Esophagus muscularis mucosa (tissue), 4 donors: Measurements from ENCODE around the gene JAGN1. TPM values are rescaled to one million over a fixed set of nuclear protein-coding genes. Genes with fewer than 3 reads are reported as not detected.
"Not testable (repeated sequence)": the region's sequence is repeated elsewhere in the genome, so short reads cannot be mapped to it uniquely, and the experiment has no call there.

ENCODE experiments used
- DNase-seq: peaks from one replicate; pipeline ENCODE4 v3.0.0-alpha.2; 2017; ENCODE audit errors: extremely low spot score
- H3K27ac ChIP-seq, 4 donors: fragments of 200-600 bp; sonication (generic); replicated peaks in 1 of 4; 1 replicate in 3 of 4; 2 replicates in 1 of 4; pipeline ENCODE4 v1.5.1; 2016 to 2019; ENCODE audit warnings: mild to moderate bottlenecking in 1 of 4
- H3K27me3 ChIP-seq, 4 donors: fragments of 200-600 bp; sonication (generic); one replicate each; pipeline versions ENCODE4 v1.5.1 to v1.6.0; 2016 to 2019
- H3K36me3 ChIP-seq, 4 donors: fragments of 200-600 bp; sonication (generic); one replicate each; pipeline ENCODE4 v1.5.1; 2016 to 2019
- H3K4me1 ChIP-seq, 4 donors: fragments of 200-600 bp; sonication (generic); one replicate each; pipeline ENCODE4 v1.5.1; 2016 to 2019
- H3K4me3 ChIP-seq, 4 donors: fragments of 200-600 bp; sonication (generic); 1 replicate in 2 of 4; 2 replicates in 2 of 4; pipeline ENCODE4 v1.5.1; 2016 to 2019; ENCODE audit warnings: mild to moderate bottlenecking in 4 of 4, moderate library complexity in 1 of 4
- H3K9me3 ChIP-seq, 4 donors: fragments of 200-600 bp; sonication (generic); 1 replicate in 3 of 4; 2 replicates in 1 of 4; pipeline ENCODE4 v1.5.1; 2016 to 2019
- EP300 ChIP-seq: sonication (generic); formaldehyde crosslinking; IDR thresholded peaks from one replicate; pipeline ENCODE4 v1.6.1; 2017; ENCODE audit warnings: antibody characterized with exemption
- POLR2A ChIP-seq: fragments of 450-650 bp; IDR thresholded peaks from one replicate; pipeline ENCODE4 v1.6.1; 2017; ENCODE audit warnings: antibody characterized with exemption, moderate library complexity, mild to moderate bottlenecking, low read depth
- POLR2AphosphoS5 ChIP-seq, 2 donors: sonication (generic); formaldehyde crosslinking; IDR thresholded peaks; one replicate each; pipeline ENCODE4 v1.6.1; 2017; ENCODE audit warnings: antibody characterized with exemption in 2 of 2
- WGBS: methylation state at CpG from one replicate; pipeline ENCODE4 v1.1.5; 2018; 5-methylcytosine and 5-hydroxymethylcytosine counted together
- intact Hi-C: fragments of 100-400 bp; cut with DNase I; formaldehyde crosslinking; loops from one replicate; pipeline ENCODE4 v1.15.1; 2023
- total RNA-seq, 4 donors: library from RNA; depleted of rRNA; stranded (reverse); fragments of >200 nt; gene quantifications; one replicate each; pipeline versions ENCODE4 v1.1.0 to v1.2.1, GENCODE V29; 2016
- TF ChIP-seq, protein P1 (sequence below), 3 experiments: fragments of 200-600 bp in 2 of 3; fragments of 450-650 bp in 1 of 3; sonication (generic) in 2 of 3; IDR thresholded peaks; one replicate each; pipeline ENCODE4 v1.5.1; 2017 to 2019; ENCODE audit warnings: antibody characterized with exemption in 3 of 3, mild to moderate bottlenecking in 2 of 3, moderate library complexity in 1 of 3

Gene JAGN1
- total RNA-seq, 4 donors from 2014 or later, result 17.9 to 39.8 (median 26.4) TPM

DNA sequence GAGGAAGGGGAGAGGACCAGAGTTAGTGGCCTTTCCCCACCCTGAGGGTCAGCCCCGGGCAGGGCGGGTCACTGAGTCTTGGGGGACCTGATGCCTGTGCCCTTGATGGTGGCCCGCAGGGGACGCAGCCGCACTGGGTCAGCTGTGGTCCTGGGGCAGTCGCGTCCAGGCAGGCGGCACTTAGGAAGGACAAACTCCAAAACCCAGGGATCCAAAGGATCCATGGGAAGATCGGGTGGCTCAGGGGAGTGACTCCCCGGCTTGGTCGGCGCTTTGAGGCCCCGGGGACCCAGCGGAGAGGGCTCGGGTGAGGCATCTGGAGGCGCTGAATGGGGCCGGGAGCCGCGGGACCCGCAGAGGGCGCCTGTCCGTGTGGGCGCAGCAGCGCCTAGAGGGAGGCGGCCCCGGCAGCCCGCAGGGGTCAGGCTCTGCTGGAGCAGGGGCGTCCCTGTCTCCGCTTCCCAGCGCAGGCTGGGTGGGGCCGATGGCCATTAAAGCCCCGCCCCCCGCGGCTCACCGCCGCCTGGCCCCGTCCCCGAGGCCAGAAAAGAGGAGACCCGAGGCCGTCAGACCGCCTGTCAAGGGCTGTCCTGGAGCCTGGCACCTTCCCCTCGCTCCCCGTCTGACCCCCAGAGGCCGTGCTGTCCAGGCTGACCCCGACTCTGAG is 27.9 kb upstream of the JAGN1 start:
- intact Hi-C loops, result loop anchor here (2.0 kb wide), 1 partner anchor 52 kb away; no protein-coding TSS in a partner anchor
- WGBS, result 24% methylated on average over 12 of the region's 45 CpGs
- peaks cover 19 to 56% (median 51%) of the 10 kb centered on the region in 4 donors for H3K4me1 ChIP-seq
- H3K9me3 ChIP-seq, result no peaks in the 10 kb centered on the region
- H3K4me3 ChIP-seq, result peak overlapping the region; percentile 41 to 54 (median 46)
- H3K27ac ChIP-seq, result peak overlapping the region; percentile 80 to 87 (median 86)
- TF ChIP-seq POLR2A, result no peak
- TF ChIP-seq, protein P1, sequence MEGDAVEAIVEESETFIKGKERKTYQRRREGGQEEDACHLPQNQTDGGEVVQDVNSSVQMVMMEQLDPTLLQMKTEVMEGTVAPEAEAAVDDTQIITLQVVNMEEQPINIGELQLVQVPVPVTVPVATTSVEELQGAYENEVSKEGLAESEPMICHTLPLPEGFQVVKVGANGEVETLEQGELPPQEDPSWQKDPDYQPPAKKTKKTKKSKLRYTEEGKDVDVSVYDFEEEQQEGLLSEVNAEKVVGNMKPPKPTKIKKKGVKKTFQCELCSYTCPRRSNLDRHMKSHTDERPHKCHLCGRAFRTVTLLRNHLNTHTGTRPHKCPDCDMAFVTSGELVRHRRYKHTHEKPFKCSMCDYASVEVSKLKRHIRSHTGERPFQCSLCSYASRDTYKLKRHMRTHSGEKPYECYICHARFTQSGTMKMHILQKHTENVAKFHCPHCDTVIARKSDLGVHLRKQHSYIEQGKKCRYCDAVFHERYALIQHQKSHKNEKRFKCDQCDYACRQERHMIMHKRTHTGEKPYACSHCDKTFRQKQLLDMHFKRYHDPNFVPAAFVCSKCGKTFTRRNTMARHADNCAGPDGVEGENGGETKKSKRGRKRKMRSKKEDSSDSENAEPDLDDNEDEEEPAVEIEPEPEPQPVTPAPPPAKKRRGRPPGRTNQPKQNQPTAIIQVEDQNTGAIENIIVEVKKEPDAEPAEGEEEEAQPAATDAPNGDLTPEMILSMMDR (IDR thresholded peaks at IDR 0.05), result peak; percentile 46 to 62 (median 53)
- TF ChIP-seq EP300, result no peak
- TF ChIP-seq POLR2AphosphoS5 (IDR thresholded peaks at IDR 0.05), result peak; percentile 52 to 58
- H3K27me3 ChIP-seq, result no peaks in the 10 kb centered on the region
- DNase-seq, result no peak
- no peaks in the 10 kb centered on the region for H3K36me3 ChIP-seq

DNA sequence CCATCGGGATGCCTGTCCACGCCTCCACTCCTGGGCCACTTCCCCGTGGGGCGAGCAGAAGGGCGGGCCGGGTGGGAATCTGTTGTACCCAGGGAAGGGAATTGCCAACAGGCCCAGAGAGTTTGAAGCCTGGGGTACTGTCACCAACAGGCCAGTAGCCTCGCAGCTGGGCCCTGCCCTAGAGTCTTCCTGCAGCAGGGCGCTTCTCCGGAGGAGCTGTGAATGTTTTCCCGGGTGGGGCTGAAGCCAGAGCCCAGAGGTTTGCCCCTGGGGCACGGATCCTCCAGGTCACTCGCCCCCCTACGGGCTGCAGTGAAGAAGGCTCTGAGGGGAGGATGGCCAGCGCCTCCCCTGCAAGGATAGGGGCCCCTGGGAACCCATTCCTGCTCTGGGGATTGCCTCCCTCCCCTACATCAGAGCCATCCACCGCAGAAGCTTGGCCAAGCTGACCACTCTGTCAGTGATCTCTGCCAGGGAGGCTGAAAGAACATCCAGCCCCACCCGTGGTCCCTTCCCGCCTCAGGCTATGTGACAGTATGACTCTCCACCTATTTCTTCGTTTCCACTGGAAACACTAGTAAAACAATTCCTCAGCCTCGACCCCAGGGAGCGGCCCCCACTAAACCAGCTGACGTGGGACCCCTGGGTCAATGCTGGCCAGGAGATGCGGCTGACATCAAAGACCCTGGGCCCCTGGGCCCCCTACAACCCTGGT is 27.2 kb upstream of the JAGN1 start:
- Histone ChIP-seq H3K4me1 (peaks cover 19 to 56% (median 51%) of the 10 kb centered on the region in 4 donors), H3K9me3 (no peaks in the 10 kb centered on the region), H3K36me3 (no peaks in the 10 kb centered on the region), H3K27ac (peak overlapping the region; percentile 80 to 87 (median 86)), H3K4me3 (peak overlapping the region; percentile 41 to 54 (median 46)), H3K27me3 (no peaks in the 10 kb centered on the region)
- WGBS, result 80% methylated on average over 8 of the region's 22 CpGs
- DNase-seq, result no peak
- TF ChIP-seq EP300, result no peak
- TF ChIP-seq, protein P1 (IDR thresholded peaks at IDR 0.05), result no peak
- TF ChIP-seq POLR2A, result no peak
- no peak for TF ChIP-seq POLR2AphosphoS5 (IDR thresholded peaks at IDR 0.05)
- intact Hi-C loops, result loop anchor here (2.0 kb wide), 1 partner anchor 52 kb away; no protein-coding TSS in a partner anchor

DNA sequence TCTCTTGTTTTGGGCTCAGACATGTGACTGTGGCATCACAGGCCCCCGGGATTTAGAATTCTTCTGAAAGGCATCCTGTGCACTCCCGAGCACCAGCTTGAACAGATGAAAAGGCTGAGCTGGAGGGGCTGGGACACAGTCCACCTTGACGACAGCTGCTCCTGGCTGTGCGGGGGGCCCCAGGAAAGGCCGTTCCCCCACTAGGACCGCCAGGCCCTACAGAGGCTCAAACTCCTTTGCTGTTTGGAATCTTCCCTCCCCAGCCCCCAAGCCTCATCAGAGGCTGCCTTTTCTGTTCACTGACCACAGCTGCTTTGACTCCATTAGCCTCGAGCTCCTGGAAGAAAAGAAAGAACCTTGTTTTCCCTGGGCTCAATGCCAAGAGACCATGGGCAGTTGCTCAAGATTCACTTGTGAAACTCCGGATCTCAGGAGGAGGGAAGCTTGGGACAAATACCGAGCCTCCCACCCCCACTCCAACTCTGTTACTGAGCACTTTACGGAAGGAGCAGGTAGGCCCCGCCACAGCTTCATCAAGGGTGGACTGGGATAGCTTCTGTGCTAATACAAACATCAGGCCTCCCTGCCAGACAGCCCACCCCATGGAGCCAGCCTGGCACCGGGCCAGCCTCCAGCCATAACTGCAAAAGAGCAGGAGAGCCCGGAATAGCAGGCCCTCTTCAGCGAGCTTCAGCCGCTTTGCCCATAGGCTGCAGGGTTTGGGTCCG is 26.0 kb upstream of the JAGN1 start:
- intact Hi-C loops, result no loop called here
- peaks cover 19 to 56% (median 51%) of the 10 kb centered on the region in 4 donors for H3K4me1 ChIP-seq
- peak overlapping the region; percentile 27 to 41 (median 34) for H3K4me3 ChIP-seq
- H3K27ac ChIP-seq, result peak overlapping the region; percentile 80 to 87 (median 86)
- WGBS, result 29% methylated on average over 14 of the region's 16 CpGs
- H3K27me3 ChIP-seq, result no peaks in the 10 kb centered on the region
- TF ChIP-seq POLR2AphosphoS5 (IDR thresholded peaks at IDR 0.05), result peak; percentile 34 to 61
- TF ChIP-seq EP300, result no peak
- H3K36me3 ChIP-seq, result no peaks in the 10 kb centered on the region
- DNase-seq, result no peak
- H3K9me3 ChIP-seq, result no peaks in the 10 kb centered on the region

- intact Hi-C loops, DNase-seq, H3K27me3 ChIP-seq, H3K9me3 ChIP-seq, H3K36me3 ChIP-seq: not testable (repeated sequence)
- peaks cover 19 to 56% (median 51%) of the 10 kb centered on the region in 4 donors for H3K4me1 ChIP-seq
- H3K27ac ChIP-seq, result peak overlapping the region; percentile 80 to 87 (median 86)
- peak overlapping the region; percentile 27 to 41 (median 34) for H3K4me3 ChIP-seq
- 86% methylated on average over 10 of the region's 10 CpGs for WGBS
These were observed 25.2 kb upstream of the JAGN1 start for GRCh38 chr3:9865125-9865637.

DNA sequence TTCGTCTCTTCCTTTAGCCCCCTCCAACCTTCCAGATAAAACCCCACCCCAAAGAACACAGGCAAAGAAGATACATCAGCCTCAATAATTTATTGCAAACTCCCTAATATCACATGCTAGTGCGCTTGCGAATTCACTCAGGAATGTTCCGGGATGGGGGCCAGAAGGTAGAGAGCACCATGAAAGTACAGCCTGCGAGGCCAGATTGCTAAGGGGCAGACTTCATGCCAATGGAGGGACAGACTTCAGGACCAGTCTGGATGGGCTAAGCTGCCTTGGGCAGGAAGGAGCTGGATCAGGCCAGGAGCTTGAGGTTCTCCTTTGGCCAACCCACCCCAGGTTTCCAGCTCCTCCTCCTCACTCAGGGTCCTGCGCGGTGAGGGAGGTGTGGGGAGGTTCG is 23.8 kb upstream of the JAGN1 start:
- no peaks in the 10 kb centered on the region for H3K36me3 ChIP-seq
- TF ChIP-seq POLR2AphosphoS5 (IDR thresholded peaks at IDR 0.05) (peak; percentile 51 to 53), EP300 (no peak)
- DNase-seq, result no peak
- no peaks in the 10 kb centered on the region for H3K9me3 ChIP-seq
- 52% methylated on average over 5 of the region's 8 CpGs for WGBS
- peak overlapping the region; percentile 80 to 87 (median 86) for H3K27ac ChIP-seq
- peaks cover 19 to 56% (median 51%) of the 10 kb centered on the region in 4 donors for H3K4me1 ChIP-seq
- no peaks in the 10 kb centered on the region for H3K27me3 ChIP-seq
- intact Hi-C loops, result no loop called here
- no peak overlapping the region for H3K4me3 ChIP-seq
